ENCODE data around the gene CELF2.

Gene CELF2

GRCh38 chr10:11303361-11304170, 285.9 kb downstream of the CELF2 start:
- DNase-seq (ENCODE audit: low read depth) = no peak
- no peak overlapping the region for H3K4me3 ChIP-seq (replicated peaks; ENCODE audit: low read depth, low read length)
- TF ChIP-seq CTCF (IDR thresholded peaks at IDR 0.05; ENCODE audit: low read length, missing control alignments) = no peak

DNA sequence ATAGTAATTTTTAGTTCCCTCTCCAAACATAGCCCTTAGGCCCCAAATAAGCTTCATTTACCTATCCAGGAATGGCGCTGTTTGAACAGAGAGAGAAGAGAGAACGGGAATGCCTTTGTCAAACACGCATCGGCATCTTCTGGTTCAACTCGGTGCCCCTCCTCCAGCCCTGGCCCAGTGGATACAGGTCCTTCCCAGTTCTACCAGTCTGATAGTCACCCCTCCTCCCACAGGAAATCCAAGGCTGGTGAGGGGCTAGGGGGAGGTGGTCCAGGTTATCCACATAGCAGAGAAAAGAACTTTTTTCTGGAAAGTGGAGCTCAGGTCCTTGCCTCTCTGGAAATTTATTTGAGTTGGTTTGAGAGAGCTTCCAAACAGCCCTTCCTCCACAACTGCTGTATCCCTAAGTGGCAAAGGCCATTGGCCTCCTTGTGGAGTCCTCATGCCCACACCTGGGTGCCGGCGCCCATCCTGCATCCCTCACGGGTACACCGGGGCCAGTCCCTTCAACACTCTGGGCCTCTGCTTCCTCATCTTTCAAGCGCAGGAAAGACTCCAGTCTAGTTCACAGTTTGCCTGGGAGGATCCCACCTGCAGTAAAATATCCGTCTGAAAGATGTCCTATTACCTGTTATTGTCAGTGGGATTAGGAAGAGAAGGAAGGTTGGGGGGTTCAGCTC, 287.4 kb downstream of the CELF2 start:
- H3K4me3 ChIP-seq (replicated peaks; ENCODE audit: low read depth, low read length) = no peak overlapping the region
- TF ChIP-seq CTCF (IDR thresholded peaks at IDR 0.05; ENCODE audit: low read length, missing control alignments) = no peak
- no peak for DNase-seq (ENCODE audit: low read depth)

- H3K4me3 ChIP-seq (replicated peaks; ENCODE audit: low read depth, low read length) = no peak overlapping the region
- no peak for TF ChIP-seq CTCF (IDR thresholded peaks at IDR 0.05; ENCODE audit: low read length, missing control alignments)
- no peak for DNase-seq (ENCODE audit: low read depth)
These were observed 288.3 kb downstream of the CELF2 start for GRCh38 chr10:11305825-11306593.

DNA sequence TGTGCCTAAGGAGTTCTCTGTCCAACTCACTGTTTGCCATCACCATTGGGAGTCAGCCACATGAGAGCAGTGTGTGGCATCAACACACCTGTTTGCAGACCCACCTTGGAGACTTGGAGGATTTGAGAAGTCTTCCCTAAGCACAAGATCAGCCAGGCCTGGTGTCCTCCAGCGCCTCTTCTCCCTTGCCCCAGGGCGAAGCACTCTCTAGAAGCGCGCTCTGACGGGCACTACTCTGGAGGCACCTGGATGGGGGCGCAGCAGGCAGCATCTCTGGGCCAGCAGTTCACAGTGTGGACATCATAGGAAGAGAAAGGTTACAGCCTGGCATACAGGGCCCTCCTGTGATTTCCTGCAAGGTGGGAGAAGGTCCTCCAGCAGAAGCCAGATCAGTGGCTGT, 289.3 kb downstream of the CELF2 start:
- no peak overlapping the region for H3K4me3 ChIP-seq (replicated peaks; ENCODE audit: low read depth, low read length)
- no peak for DNase-seq (ENCODE audit: low read depth)
- no peak for TF ChIP-seq CTCF (IDR thresholded peaks at IDR 0.05; ENCODE audit: low read length, missing control alignments)

GRCh38 chr10:11307937-11308336, 290.3 kb downstream of the CELF2 start:
- no peak overlapping the region for H3K4me3 ChIP-seq (replicated peaks; ENCODE audit: low read depth, low read length)
- TF ChIP-seq CTCF (IDR thresholded peaks at IDR 0.05; ENCODE audit: low read length, missing control alignments) = no peak
- DNase-seq (ENCODE audit: low read depth) = no peak

DNA sequence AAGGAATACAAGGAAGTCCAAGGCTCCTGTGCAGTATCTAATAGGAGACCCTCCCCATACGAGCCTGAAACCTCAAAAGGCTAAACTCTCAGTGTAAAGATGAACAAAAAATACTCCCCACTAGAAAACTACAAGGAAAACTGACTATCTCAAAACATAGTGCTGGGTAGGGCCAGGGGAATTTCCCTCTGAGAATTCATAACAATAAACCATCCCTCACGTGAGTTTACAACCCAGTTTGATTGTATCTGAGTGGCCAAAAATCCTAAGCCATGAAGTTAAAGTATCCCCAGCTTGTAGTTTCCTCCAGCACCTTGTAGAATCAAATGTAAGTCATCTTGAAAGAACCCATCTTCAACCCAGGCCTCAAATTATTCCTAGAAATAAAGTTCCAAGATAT, 293.4 kb downstream of the CELF2 start:
- TF ChIP-seq CTCF (IDR thresholded peaks at IDR 0.05; ENCODE audit: low read length, missing control alignments) = no peak
- no peak overlapping the region for H3K4me3 ChIP-seq (replicated peaks; ENCODE audit: low read depth, low read length)
- DNase-seq (ENCODE audit: low read depth) = no peak
